ENCODE data around the gene LRRC71.

LRRC71 gene

GRCh38 chr1:156896490-156897033 lies 23.9 kb upstream of the LRRC71 start:
- Histone ChIP-seq H3K4me3 (ENCODE audit: low read length) (no peak overlapping the region), H3K79me2 (ENCODE audit: control insufficient read depth, insufficient read depth, low read length) (no peaks in the 10 kb centered on the region), H3K18ac (ENCODE audit: low read length) (no peak overlapping the region), H2BK15ac (replicated peaks; ENCODE audit: low read depth) (no peak overlapping the region), H3K9ac (ENCODE audit: low read length) (no peak overlapping the region), H3K4me2 (ENCODE audit: low read length) (no peak overlapping the region), H3K27ac (ENCODE audit: low read depth, low read length) (no peak overlapping the region), H3K4ac (ENCODE audit: low read depth, low read length) (no peak overlapping the region), H4K5ac (ENCODE audit: low read length) (no peak overlapping the region), H3K4me1 (ENCODE audit: control insufficient read depth, low read depth, low read length) (no peaks in the 10 kb centered on the region), H2AK5ac (ENCODE audit: low read length) (no peak overlapping the region), H2BK120ac (ENCODE audit: low read depth, low read length) (no peak overlapping the region), H2BK5ac (ENCODE audit: low read length) (no peak overlapping the region), H3K79me1 (ENCODE audit: low read length) (no peaks in the 10 kb centered on the region), H3K27me3 (ENCODE audit: insufficient read depth, low read length, poor library complexity) (no peaks in the 10 kb centered on the region), H3K23ac (ENCODE audit: low read length) (no peak overlapping the region), H3K56ac (ENCODE audit: low read length) (peak overlapping the region; percentile 0), H4K8ac (ENCODE audit: low read depth, low read length) (no peak overlapping the region), H3K36me3 (ENCODE audit: control insufficient read depth, insufficient read depth, low read length) (no peaks in the 10 kb centered on the region)
- no CpG with 5 or more reads among the region's 16 CpGs for WGBS (ENCODE audit: extremely low coverage, insufficient coverage, low lambda C conversion rate)
- peak; percentile 93 for DNase-seq

- Histone ChIP-seq H4K5ac (ENCODE audit: low read length) (no peak overlapping the region), H3K23ac (ENCODE audit: low read length) (peak overlapping the region; percentile 45), H3K4me1 (ENCODE audit: control insufficient read depth, low read depth, low read length) (no peaks in the 10 kb centered on the region), H3K4me3 (ENCODE audit: low read length) (no peak overlapping the region), H3K4ac (ENCODE audit: low read depth, low read length) (no peak overlapping the region), H3K9ac (ENCODE audit: low read length) (no peak overlapping the region), H3K79me2 (ENCODE audit: control insufficient read depth, insufficient read depth, low read length) (no peaks in the 10 kb centered on the region), H3K27ac (ENCODE audit: low read depth, low read length) (no peak overlapping the region), H3K56ac (ENCODE audit: low read length) (peak overlapping the region; percentile 0), H3K4me2 (ENCODE audit: low read length) (no peak overlapping the region), H3K79me1 (ENCODE audit: low read length) (no peaks in the 10 kb centered on the region), H3K18ac (ENCODE audit: low read length) (no peak overlapping the region), H2BK5ac (ENCODE audit: low read length) (no peak overlapping the region), H2BK15ac (replicated peaks; ENCODE audit: low read depth) (no peak overlapping the region), H2BK120ac (ENCODE audit: low read depth, low read length) (no peak overlapping the region), H3K36me3 (ENCODE audit: control insufficient read depth, insufficient read depth, low read length) (no peaks in the 10 kb centered on the region), H3K27me3 (ENCODE audit: insufficient read depth, low read length, poor library complexity) (no peaks in the 10 kb centered on the region), H4K8ac (ENCODE audit: low read depth, low read length) (no peak overlapping the region), H2AK5ac (ENCODE audit: low read length) (no peak overlapping the region)
- DNase-seq: no peak
- no CpG with 5 or more reads among the region's 14 CpGs for WGBS (ENCODE audit: extremely low coverage, insufficient coverage, low lambda C conversion rate)
Measured at GRCh38 chr1:156897078-156897825, 23.2 kb upstream of the LRRC71 start.

GRCh38 chr1:156898161-156898566 lies 22.3 kb upstream of the LRRC71 start:
- Histone ChIP-seq H3K36me3 (ENCODE audit: control insufficient read depth, insufficient read depth, low read length) (no peaks in the 10 kb centered on the region), H3K27ac (ENCODE audit: low read depth, low read length) (no peak overlapping the region), H4K5ac (ENCODE audit: low read length) (no peak overlapping the region), H3K79me1 (ENCODE audit: low read length) (no peaks in the 10 kb centered on the region), H3K4me3 (ENCODE audit: low read length) (no peak overlapping the region), H3K27me3 (ENCODE audit: insufficient read depth, low read length, poor library complexity) (no peaks in the 10 kb centered on the region), H3K56ac (ENCODE audit: low read length) (peak overlapping the region; percentile 50), H3K18ac (ENCODE audit: low read length) (no peak overlapping the region), H3K4ac (ENCODE audit: low read depth, low read length) (no peak overlapping the region), H3K23ac (ENCODE audit: low read length) (no peak overlapping the region), H2BK15ac (replicated peaks; ENCODE audit: low read depth) (no peak overlapping the region), H3K4me1 (ENCODE audit: control insufficient read depth, low read depth, low read length) (no peaks in the 10 kb centered on the region), H3K4me2 (ENCODE audit: low read length) (no peak overlapping the region), H4K8ac (ENCODE audit: low read depth, low read length) (no peak overlapping the region), H3K79me2 (ENCODE audit: control insufficient read depth, insufficient read depth, low read length) (no peaks in the 10 kb centered on the region), H2BK120ac (ENCODE audit: low read depth, low read length) (no peak overlapping the region), H3K9ac (ENCODE audit: low read length) (no peak overlapping the region), H2AK5ac (ENCODE audit: low read length) (no peak overlapping the region), H2BK5ac (ENCODE audit: low read length) (no peak overlapping the region)
- no peak for DNase-seq
- WGBS (ENCODE audit: extremely low coverage, insufficient coverage, low lambda C conversion rate): no CpG with 5 or more reads among the region's 13 CpGs

GRCh38 chr1:156898971-156899664 lies 21.3 kb upstream of the LRRC71 start:
- no peaks in the 10 kb centered on the region for H3K79me1 ChIP-seq (ENCODE audit: low read length)
- H3K9ac ChIP-seq (ENCODE audit: low read length): no peak overlapping the region
- no peak for DNase-seq
- H3K79me2 ChIP-seq (ENCODE audit: control insufficient read depth, insufficient read depth, low read length): no peaks in the 10 kb centered on the region
- H4K8ac ChIP-seq (ENCODE audit: low read depth, low read length): no peak overlapping the region
- H3K4me3 ChIP-seq (ENCODE audit: low read length): no peak overlapping the region
- H3K4me2 ChIP-seq (ENCODE audit: low read length): no peak overlapping the region
- no peak overlapping the region for H3K18ac ChIP-seq (ENCODE audit: low read length)
- no peak overlapping the region for H2BK5ac ChIP-seq (ENCODE audit: low read length)
- no peak overlapping the region for H2AK5ac ChIP-seq (ENCODE audit: low read length)
- H3K27me3 ChIP-seq (ENCODE audit: insufficient read depth, low read length, poor library complexity): no peaks in the 10 kb centered on the region
- no peak overlapping the region for H4K5ac ChIP-seq (ENCODE audit: low read length)
- no peak overlapping the region for H3K23ac ChIP-seq (ENCODE audit: low read length)
- no peak overlapping the region for H3K27ac ChIP-seq (ENCODE audit: low read depth, low read length)
- no peak overlapping the region for H3K56ac ChIP-seq (ENCODE audit: low read length)
- H3K4me1 ChIP-seq (ENCODE audit: control insufficient read depth, low read depth, low read length): no peaks in the 10 kb centered on the region
- no peak overlapping the region for H2BK15ac ChIP-seq (replicated peaks; ENCODE audit: low read depth)
- H2BK120ac ChIP-seq (ENCODE audit: low read depth, low read length): no peak overlapping the region
- WGBS (ENCODE audit: extremely low coverage, insufficient coverage, low lambda C conversion rate): no CpG with 5 or more reads among the region's 12 CpGs
- H3K4ac ChIP-seq (ENCODE audit: low read depth, low read length): no peak overlapping the region
- H3K36me3 ChIP-seq (ENCODE audit: control insufficient read depth, insufficient read depth, low read length): no peaks in the 10 kb centered on the region

GRCh38 chr1:156899956-156900718 lies 20.3 kb upstream of the LRRC71 start:
- Histone ChIP-seq H2BK15ac (replicated peaks; ENCODE audit: low read depth) (no peak overlapping the region), H4K8ac (ENCODE audit: low read depth, low read length) (no peak overlapping the region), H2BK5ac (ENCODE audit: low read length) (no peak overlapping the region), H3K27ac (ENCODE audit: low read depth, low read length) (no peak overlapping the region), H2AK5ac (ENCODE audit: low read length) (no peak overlapping the region), H3K4me1 (ENCODE audit: control insufficient read depth, low read depth, low read length) (no peaks in the 10 kb centered on the region), H3K56ac (ENCODE audit: low read length) (no peak overlapping the region), H3K27me3 (ENCODE audit: insufficient read depth, low read length, poor library complexity) (no peaks in the 10 kb centered on the region), H4K5ac (ENCODE audit: low read length) (no peak overlapping the region), H3K4me3 (ENCODE audit: low read length) (no peak overlapping the region), H3K36me3 (ENCODE audit: control insufficient read depth, insufficient read depth, low read length) (no peaks in the 10 kb centered on the region), H3K9ac (ENCODE audit: low read length) (no peak overlapping the region), H3K23ac (ENCODE audit: low read length) (no peak overlapping the region), H3K18ac (ENCODE audit: low read length) (no peak overlapping the region), H3K4ac (ENCODE audit: low read depth, low read length) (no peak overlapping the region), H3K79me2 (ENCODE audit: control insufficient read depth, insufficient read depth, low read length) (no peaks in the 10 kb centered on the region), H3K79me1 (ENCODE audit: low read length) (no peaks in the 10 kb centered on the region), H2BK120ac (ENCODE audit: low read depth, low read length) (no peak overlapping the region), H3K4me2 (ENCODE audit: low read length) (no peak overlapping the region)
- no peak for DNase-seq
- WGBS (ENCODE audit: extremely low coverage, insufficient coverage, low lambda C conversion rate): no CpG with 5 or more reads among the region's 12 CpGs

Data from mesendoderm (in vitro differentiated cells).